A549 (cell line): ENCODE data around the gene DIPK1B. TPM values are rescaled to one million over a fixed set of nuclear protein-coding genes. Genes with fewer than 3 reads are reported as not detected.
A peak's percentile ranks its signal among the peaks of the same experiment; 100 is the strongest.

Experiments
- ATAC-seq, 2 experiments: fragments of 200-7000 bp in 1 of 2; fragments of >200 bp in 1 of 2; cut with Nextera tagmentation in 1 of 2; cut with Tn5 transposase in 1 of 2; 3 replicates each; pipeline versions ENCODE4 v1.8.0 to v1.9.1; 2018 to 2020; ENCODE audit warnings: mild to moderate bottlenecking in 1 of 2, moderate library complexity in 1 of 2
- CTCF ChIA-PET: fragments of 300-600 bp; sonication (Branson Sonifier 250); formaldehyde crosslinking; extraction: SDS; loops from one replicate; lab custom pipeline; 2021; ENCODE audit warnings: antibody characterized with exemption, inconsistent platforms; lab: Yijun Ruan, JAX
- POLR2A ChIA-PET: fragments of 350-600 bp; formaldehyde crosslinking; extraction: SDS; loops from one replicate; lab custom pipeline; 2021; ENCODE audit warnings: antibody characterized with exemption, inconsistent platforms; lab: Yijun Ruan, JAX
- DNase-seq, 2 experiments: peaks; one replicate each; pipeline versions ENCODE4 v3.0.0 to v3.0.0-alpha.2; 2011 to 2016; ENCODE audit warnings: low read depth in 1 of 2, low spot score in 1 of 2
- FAIRE-seq: peaks from 2 replicates; lab custom pipeline; 2011; peaks lifted over from hg19 to GRCh38; lab: Jason Lieb, UNC
- H3K27ac ChIP-seq, 2 experiments: fragments of >200 bp; sonication (Bioruptor Twin); formaldehyde crosslinking; 3 replicates each; pipeline ENCODE4 v1.5.1; 2016 to 2017
- H3K4me1 ChIP-seq: fragments of >200 bp; sonication (Bioruptor Twin); formaldehyde crosslinking; 3 replicates; pipeline ENCODE4 v1.6.1; 2016
- H3K4me2 ChIP-seq: fragments of >200 bp; sonication (Bioruptor Twin); formaldehyde crosslinking; 3 replicates; pipeline ENCODE4 v1.6.1; 2016
- H3K4me3 ChIP-seq: fragments of >200 bp; sonication (Bioruptor Twin); formaldehyde crosslinking; 3 replicates; pipeline ENCODE4 v1.5.1; 2016
- H3K9me3 ChIP-seq: fragments of >200 bp; sonication (Bioruptor Twin); formaldehyde crosslinking; 3 replicates; pipeline ENCODE4 v1.6.1; 2016
- BCL3 ChIP-seq: fragments of >200 bp; sonication (Bioruptor Twin); formaldehyde crosslinking; IDR thresholded peaks from 3 replicates; pipeline ENCODE4 v1.6.1; 2016
- CBX2 ChIP-seq: fragments of 200-600 bp; sonication (generic); IDR thresholded peaks from 2 replicates; pipeline ENCODE4 v1.6.1; 2016; ENCODE audit warnings: low read depth, mild to moderate bottlenecking, borderline replicate concordance
- CTCF ChIP-seq: fragments of >200 bp; sonication (Bioruptor Twin); formaldehyde crosslinking; IDR thresholded peaks from 3 replicates; pipeline ENCODE4 v1.5.1; 2016
- FOXS1 ChIP-seq: fragments of 250-450 bp; sonication (Bioruptor Pico); IDR thresholded peaks from 2 replicates; pipeline ENCODE4 v1.5.0; 2020; ENCODE audit warnings: mild to moderate bottlenecking, moderate library complexity
- HES2 ChIP-seq: fragments of >200 bp; sonication (Bioruptor Twin); formaldehyde crosslinking; IDR thresholded peaks from 2 replicates; pipeline ENCODE4 v1.6.1; 2016
- HOXB5 ChIP-seq: fragments of 250-450 bp; sonication (Bioruptor Pico); IDR thresholded peaks from 2 replicates; pipeline ENCODE4 v1.5.0; 2020; ENCODE audit warnings: mild to moderate bottlenecking, moderate library complexity
- JUNB ChIP-seq: fragments of >200 bp; sonication (Bioruptor Twin); formaldehyde crosslinking; IDR thresholded peaks from 2 replicates; pipeline ENCODE4 v1.6.1; 2016
- MYC ChIP-seq: IDR thresholded peaks from 2 replicates; pipeline ENCODE4 v1.6.1; 2012; ENCODE audit warnings: mild to moderate bottlenecking, inconsistent platforms, low read length, improper control_type of control experiment, borderline replicate concordance
- PBX3 ChIP-seq: IDR thresholded peaks from 2 replicates; pipeline ENCODE4 v1.6.1; 2012
- POLR2AphosphoS2 ChIP-seq: conservative IDR thresholded peaks from 2 replicates; pipeline ENCODE4 v1.6.1; 2012; ENCODE audit warnings: low read length, improper control_type of control experiment, inconsistent platforms
- REST ChIP-seq: fragments of 200-600 bp; sonication (generic); IDR thresholded peaks from 2 replicates; pipeline ENCODE4 v1.6.1; 2016; ENCODE audit warnings: antibody characterized with exemption, mild to moderate bottlenecking, moderate library complexity
- RNF2 ChIP-seq: fragments of 200-600 bp; sonication (generic); IDR thresholded peaks from 2 replicates; pipeline ENCODE4 v1.6.1; 2016; ENCODE audit warnings: low read depth, mild to moderate bottlenecking, antibody characterized with exemption, moderate library complexity, borderline replicate concordance
- SMC3 ChIP-seq: fragments of >200 bp; sonication (Bioruptor Twin); formaldehyde crosslinking; IDR thresholded peaks from 3 replicates; pipeline ENCODE4 v1.6.1; 2018; ENCODE audit warnings: inconsistent platforms
- SREBF2 ChIP-seq: fragments of 450-650 bp; IDR thresholded peaks from 2 replicates; pipeline ENCODE4 v1.6.1; 2014; ENCODE audit warnings: mild to moderate bottlenecking, moderate library complexity
- ZFP36 ChIP-seq: fragments of 450-650 bp; IDR thresholded peaks from 2 replicates; pipeline ENCODE4 v1.6.1; 2014; ENCODE audit warnings: borderline replicate concordance; ENCODE audit not compliant: partially characterized antibody
- ZNF302 ChIP-seq: fragments of 250-450 bp; sonication (Bioruptor Pico); IDR thresholded peaks from 2 replicates; pipeline ENCODE4 v1.9.0; 2021; ENCODE audit warnings: inconsistent platforms, mild to moderate bottlenecking, moderate library complexity
- ZSCAN20 ChIP-seq: fragments of 250-450 bp; sonication (Bioruptor Pico); IDR thresholded peaks from 2 replicates; pipeline ENCODE4 v1.8.0; 2022; ENCODE audit warnings: mild to moderate bottlenecking, moderate library complexity
- WGBS: methylation state at CpG from one replicate; pipeline ENCODE4 v1.1.6; 2017; ENCODE audit errors: missing lambda C conversion rate; 5-methylcytosine and 5-hydroxymethylcytosine counted together
- polyA plus RNA-seq, 4 experiments: library from polyadenylated mRNA; depleted of rRNA in 3 of 4; stranded (reverse); fragments of >200 nt; fragmentation: RNase III in 1 of 4; extraction: RNeasy Plus Mini Kit Qiagen cat#74134 plus additional on column Dnase treatment in 1 of 4; gene quantifications; 2 replicates in 3 of 4; 3 replicates in 1 of 4; pipeline ENCODE4 v1.2.3, GENCODE V29; 2011 to 2017

The DIPK1B gene
- polyA plus RNA-seq, 2 of the 4 experiments (the other 2 are of a cell fraction) = 6.7 TPM

DNA sequence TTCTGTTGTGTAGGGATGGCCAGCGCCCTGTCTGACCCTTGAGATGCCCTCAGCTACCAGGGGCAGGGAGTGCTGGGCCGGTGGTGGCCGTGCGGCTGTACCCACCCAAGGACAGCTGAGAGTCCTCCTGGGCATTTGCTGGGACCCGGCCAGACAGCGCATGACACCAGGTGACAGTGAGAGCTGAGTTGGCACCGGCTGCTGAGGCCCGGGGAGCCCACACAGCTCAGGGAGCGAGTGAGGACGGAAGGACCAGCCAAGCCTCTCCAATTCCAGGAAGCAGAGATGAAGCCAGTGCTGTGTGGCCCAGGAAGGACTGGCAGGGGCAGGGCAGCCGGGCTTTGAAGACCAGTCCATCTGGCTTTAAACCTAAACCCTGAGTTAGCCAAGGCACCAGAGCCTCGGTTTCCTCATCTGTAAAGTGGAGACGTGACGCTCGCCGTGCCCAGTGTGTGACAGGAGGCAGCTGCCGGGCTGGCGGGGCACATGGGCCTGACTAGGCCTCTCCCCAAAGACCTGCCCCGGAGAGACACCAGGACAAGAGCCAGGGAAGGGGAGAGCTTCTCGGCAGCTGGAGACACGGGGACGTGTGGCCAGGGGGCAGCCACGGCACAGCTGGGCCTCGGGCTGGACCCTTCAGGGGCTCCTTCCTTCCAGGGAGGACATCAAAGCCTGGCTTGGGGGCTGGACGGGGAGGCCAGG lies 22.1 kb upstream of the DIPK1B start:
- Histone ChIP-seq H3K27ac (peak overlapping the region in 1 of 2 experiments; percentile 87; a peak in 3 of 6 replicates), H3K9me3 (no peaks in the 10 kb centered on the region), H3K4me1 (peaks cover 64% of the 10 kb centered on the region), H3K4me2 (no peak overlapping the region), H3K4me3 (no peak overlapping the region)
- FAIRE-seq (no peak), ATAC-seq (no peak), DNase-seq (no peak)
- no peak for TF ChIP-seq REST
- no peak for TF ChIP-seq SMC3
- no peak for TF ChIP-seq RNF2
- no peak for TF ChIP-seq BCL3
- TF ChIP-seq FOXS1 (CRISPR knock-in tag) = no peak
- no peak for TF ChIP-seq CTCF
- no peak for TF ChIP-seq HOXB5 (CRISPR knock-in tag)
- TF ChIP-seq SREBF2 = no peak
- no peak for TF ChIP-seq CBX2
- TF ChIP-seq MYC = no peak
- TF ChIP-seq ZSCAN20 (CRISPR knock-in tag) = no peak
- TF ChIP-seq JUNB = no peak
- no peak for TF ChIP-seq PBX3
- no peak for TF ChIP-seq POLR2AphosphoS2
- no peak for TF ChIP-seq HES2
- TF ChIP-seq ZNF302 (CRISPR knock-in tag) = no peak
- TF ChIP-seq ZFP36 = no peak
- POLR2A ChIA-PET = interaction anchor here (0.7 to 0.9 kb wide), 2 partner anchors 10 to 38 kb away, joined by 3 to 5 read pairs; no protein-coding TSS in a partner anchor
- CTCF ChIA-PET = interaction anchor here (0.7 to 13.4 kb wide), 6 partner anchors 11 to 206 kb away, joined by 3 to 186 read pairs (median 4); no protein-coding TSS in a partner anchor
- WGBS = 91% methylated on average over 13 of the region's 25 CpGs
